WTC11 (cell line): Measurements from ENCODE around the gene HNRNPA0. TPM values are rescaled to one million over a fixed set of nuclear protein-coding genes. Genes with fewer than 3 reads are reported as not detected.

ENCODE experiments used
- ATAC-seq: fragments of 200-7000 bp; cut with Tn5 transposase; 2 replicates; pipeline ENCODE4 v1.10.0; 2021; ENCODE audit warnings: mild to moderate bottlenecking, moderate library complexity
- CTCF ChIA-PET: fragments of 300-600 bp; sonication (Branson Sonifier 250); formaldehyde crosslinking; loops from one replicate; lab custom pipeline; 2021; ENCODE audit warnings: antibody characterized with exemption; lab: Charles Lee
- POLR2A ChIA-PET: fragments of 350-600 bp; sonication (Branson Sonifier 250); formaldehyde crosslinking; loops from one replicate; lab custom pipeline; 2021; ENCODE audit warnings: antibody characterized with exemption; lab: Charles Lee
- DNase-seq: peaks from one replicate; pipeline ENCODE4 v3.0.0; 2021; ENCODE audit warnings: low spot score
- H3K27ac Mint-ChIP-seq: 2 replicates; pipeline ENCODE4 v1.8.0; 2021; ENCODE audit warnings: mixed read lengths
- H3K27me3 Mint-ChIP-seq: 2 replicates; pipeline ENCODE4 v1.8.0; 2021; ENCODE audit warnings: low read depth, mild to moderate bottlenecking, moderate library complexity, mixed read lengths
- H3K36me3 Mint-ChIP-seq: 2 replicates; pipeline ENCODE4 v1.8.0; 2021; ENCODE audit warnings: mixed read lengths
- H3K4me1 Mint-ChIP-seq: 2 replicates; pipeline ENCODE4 v1.8.0; 2022; ENCODE audit warnings: mixed read lengths
- H3K4me3 Mint-ChIP-seq: 2 replicates; pipeline ENCODE4 v1.8.0; 2021; ENCODE audit warnings: mild to moderate bottlenecking, moderate library complexity, mixed read lengths
- H3K9me3 Mint-ChIP-seq: 2 replicates; pipeline ENCODE4 v1.8.0; 2021; ENCODE audit warnings: mixed read lengths
- AR ChIP-seq: fragments of 250-450 bp; sonication (Bioruptor Pico); IDR thresholded peaks from 2 replicates; pipeline ENCODE4 v1.9.0; 2021; ENCODE audit warnings: mild to moderate bottlenecking
- ATF2 ChIP-seq: sonication (generic); formaldehyde crosslinking; IDR thresholded peaks from 2 replicates; pipeline ENCODE4 v1.8.1; 2022; ENCODE audit warnings: low read depth, missing genetic modification reagents, borderline replicate concordance
- ATF3 ChIP-seq: sonication (generic); formaldehyde crosslinking; conservative IDR thresholded peaks from 2 replicates; pipeline ENCODE4 v1.8.1; 2022; ENCODE audit warnings: mild to moderate bottlenecking, missing genetic modification reagents
- CREB1 ChIP-seq: sonication (generic); formaldehyde crosslinking; IDR thresholded peaks from 2 replicates; pipeline ENCODE4 v1.8.0; 2023; ENCODE audit warnings: mild to moderate bottlenecking, missing genetic modification reagents
- E2F5 ChIP-seq: sonication (generic); formaldehyde crosslinking; IDR thresholded peaks from 2 replicates; pipeline ENCODE4 v1.8.1; 2022; ENCODE audit warnings: mild to moderate bottlenecking, moderate library complexity, missing genetic modification reagents
- ELF4 ChIP-seq: sonication (generic); formaldehyde crosslinking; IDR thresholded peaks from 2 replicates; pipeline ENCODE4 v1.8.1; 2022; ENCODE audit warnings: low read depth, mild to moderate bottlenecking, moderate library complexity, missing genetic modification reagents
- ETV6 ChIP-seq: sonication (generic); formaldehyde crosslinking; IDR thresholded peaks from 2 replicates; pipeline ENCODE4 v1.8.1; 2022; ENCODE audit warnings: mild to moderate bottlenecking, missing genetic modification reagents
- FOXJ3 ChIP-seq: sonication (generic); formaldehyde crosslinking; IDR thresholded peaks from 2 replicates; pipeline ENCODE4 v1.9.0; 2021; ENCODE audit warnings: missing genetic modification reagents, mild to moderate bottlenecking, borderline replicate concordance
- HMGA2 ChIP-seq: fragments of 250-450 bp; sonication (Bioruptor Pico); IDR thresholded peaks from 2 replicates; pipeline ENCODE4 v1.4.0; 2021; ENCODE audit warnings: mild to moderate bottlenecking, moderate library complexity
- KAT7 ChIP-seq: sonication (generic); formaldehyde crosslinking; IDR thresholded peaks from 2 replicates; pipeline ENCODE4 v1.8.1; 2023; ENCODE audit warnings: missing genetic modification reagents, mild to moderate bottlenecking, borderline replicate concordance
- MAX ChIP-seq: sonication (generic); formaldehyde crosslinking; IDR thresholded peaks from 2 replicates; pipeline ENCODE4 v1.8.0; 2022; ENCODE audit warnings: mild to moderate bottlenecking, missing genetic modification reagents
- NR1H2 ChIP-seq: sonication (generic); formaldehyde crosslinking; IDR thresholded peaks from 2 replicates; pipeline ENCODE4 v1.9.0; 2021; ENCODE audit warnings: mild to moderate bottlenecking, moderate library complexity, missing genetic modification reagents
- PREB ChIP-seq: sonication (generic); formaldehyde crosslinking; IDR thresholded peaks from 2 replicates; pipeline ENCODE4 v1.8.1; 2022; ENCODE audit warnings: mild to moderate bottlenecking, missing genetic modification reagents, moderate library complexity, borderline replicate concordance
- STAT6 ChIP-seq: sonication (generic); formaldehyde crosslinking; conservative IDR thresholded peaks from 2 replicates; pipeline ENCODE4 v1.8.1; 2023; ENCODE audit warnings: mild to moderate bottlenecking, low read depth, missing genetic modification reagents, moderate library complexity
- TEAD1 ChIP-seq: sonication (generic); formaldehyde crosslinking; IDR thresholded peaks from 2 replicates; pipeline ENCODE4 v1.8.0; 2022; ENCODE audit warnings: mild to moderate bottlenecking, missing genetic modification reagents
- USF2 ChIP-seq: sonication (generic); formaldehyde crosslinking; IDR thresholded peaks from 2 replicates; pipeline ENCODE4 v1.8.1; 2023; ENCODE audit warnings: mild to moderate bottlenecking, missing genetic modification reagents, moderate library complexity
- ZNF263 ChIP-seq: sonication (generic); formaldehyde crosslinking; IDR thresholded peaks from 2 replicates; pipeline ENCODE4 v1.8.1; 2022; ENCODE audit warnings: low read depth, mild to moderate bottlenecking, moderate library complexity, missing genetic modification reagents
- total RNA-seq: library from RNA; stranded (reverse); gene quantifications from 3 replicates; pipeline ENCODE4 v1.2.3, GENCODE V29; 2021

The HNRNPA0 gene
- total RNA-seq, 1 experiment from 2014 or later, result 66.6 TPM

- ChIA-PET POLR2A (no interaction called here), CTCF (interaction anchor here (3.8 to 4.0 kb wide), 2 partner anchors 80 to 110 kb away, joined by 118 to 135 read pairs; no protein-coding TSS in a partner anchor)
- Mint-ChIP-seq H3K4me3 (no peak overlapping the region), H3K4me1 (peaks cover 11% of the 10 kb centered on the region), H3K27ac (no peak overlapping the region), H3K9me3 (peaks cover 16% of the 10 kb centered on the region), H3K36me3 (peaks cover 5% of the 10 kb centered on the region; the same call in 1 of the 2 replicates), H3K27me3 (no peaks in the 10 kb centered on the region; the same call in 1 of the 2 replicates)
- ATAC-seq, result no peak
- no peak for DNase-seq
- TF ChIP-seq ELF4 (CRISPR knock-in tag) (no peak), ZNF263 (CRISPR knock-in tag) (no peak), FOXJ3 (CRISPR knock-in tag) (no peak), PREB (CRISPR knock-in tag) (no peak), NR1H2 (CRISPR knock-in tag) (no peak), USF2 (CRISPR knock-in tag) (no peak), ETV6 (no peak), E2F5 (CRISPR knock-in tag) (no peak), HMGA2 (no peak)
Measured at GRCh38 chr5:137739737-137740136, 14.4 kb downstream of the HNRNPA0 start.

GRCh38 chr5:137738947-137739346, 15.2 kb downstream of the HNRNPA0 start:
- CTCF ChIA-PET, result interaction anchor here (0.6 kb wide), 1 partner anchor 77 kb away, joined by 3 read pairs; no protein-coding TSS in a partner anchor
- no peak for DNase-seq

More at GRCh38 chr5:137738947-137739346, 15.2 kb downstream of the HNRNPA0 start:
- H3K4me3 Mint-ChIP-seq, result no peak overlapping the region
- TF ChIP-seq CREB1 (CRISPR knock-in tag) (no peak), KAT7 (CRISPR knock-in tag) (no peak), STAT6 (CRISPR knock-in tag) (no peak), ATF3 (CRISPR knock-in tag) (no peak), AR (CRISPR knock-in tag) (no peak), MAX (CRISPR knock-in tag) (no peak), ZNF263 (CRISPR knock-in tag) (no peak), ATF2 (CRISPR knock-in tag) (no peak), TEAD1 (CRISPR knock-in tag) (no peak)
- TF ChIP-seq, all 79 proteins: peak for 0
- Mint-ChIP-seq H3K36me3 (peaks cover 5% of the 10 kb centered on the region; the same call in 1 of the 2 replicates), H3K27me3 (no peaks in the 10 kb centered on the region; the same call in 1 of the 2 replicates), H3K4me1 (peaks cover 11% of the 10 kb centered on the region), H3K27ac (no peak overlapping the region), H3K9me3 (peaks cover 16% of the 10 kb centered on the region)
- POLR2A ChIA-PET, result no interaction called here
- ATAC-seq, result no peak
